SK-N-SH (cell line): ENCODE data around the gene DMRTB1. TPM values are rescaled to one million over a fixed set of nuclear protein-coding genes. Genes with fewer than 3 reads are reported as not detected.

ENCODE experiments used
- CTCF ChIA-PET: fragments of 300-600, 350-600 bp; formaldehyde crosslinking; extraction: SDS; loops from one replicate; lab custom pipeline; 2021; lab: Yijun Ruan, JAX
- POLR2A ChIA-PET: fragments of 350-600 bp; sonication (Branson Sonifier 250); formaldehyde crosslinking; extraction: SDS; loops from one replicate; lab custom pipeline; 2020; ENCODE audit warnings: antibody characterized with exemption, inconsistent platforms; lab: Yijun Ruan, JAX
- DNase-seq: peaks from one replicate; pipeline ENCODE4 v3.0.0; 2012
- H2AFZ ChIP-seq: fragments of 200-600 bp; sonication (generic); 2 replicates; pipeline ENCODE4 v1.8.1; 2016; ENCODE audit warnings: antibody characterized with exemption, mild to moderate bottlenecking, low read depth
- H3F3A ChIP-seq: fragments of 200-600 bp; sonication (generic); replicated peaks from 2 replicates; pipeline ENCODE3; 2016; ENCODE audit warnings: antibody characterized with exemption, mild to moderate bottlenecking; ENCODE audit not compliant: insufficient read depth
- H3K27ac ChIP-seq, 2 experiments: fragments of 200-500 bp in 1 of 2; fragments of 200-600 bp in 1 of 2; sonication (Bioruptor generic) in 1 of 2; sonication (generic), shearing (Covaris generic) in 1 of 2; 2 replicates each; pipeline versions ENCODE4 v1.5.1 to v1.6.1; 2014 to 2016; ENCODE audit warnings: low read depth in 2 of 2, inconsistent platforms in 1 of 2, low read length in 1 of 2, mild to moderate bottlenecking in 1 of 2, mixed read lengths in 1 of 2
- H3K27me3 ChIP-seq: fragments of 200-600 bp; sonication (generic), shearing (Covaris generic); 2 replicates; pipeline ENCODE4 v1.6.1; 2016; ENCODE audit warnings: mixed run types; ENCODE audit not compliant: insufficient read depth
- H3K36me3 ChIP-seq, 2 experiments: fragments of 200-500 bp in 1 of 2; fragments of 200-600 bp in 1 of 2; sonication (Bioruptor generic) in 1 of 2; sonication (generic) in 1 of 2; replicated peaks in 1 of 2; 2 replicates each; pipeline versions ENCODE3 to v1.5.1; 2014 to 2016; ENCODE audit warnings: low read length in 1 of 2, mild to moderate bottlenecking in 1 of 2; ENCODE audit not compliant: insufficient read depth in 2 of 2, control insufficient read depth in 1 of 2
- H3K4me1 ChIP-seq, 2 experiments: fragments of 200-500 bp in 1 of 2; fragments of 200-600 bp in 1 of 2; sonication (Bioruptor generic) in 1 of 2; sonication (generic), shearing (Covaris generic) in 1 of 2; 2 replicates each; pipeline versions ENCODE4 v1.5.1 to v1.6.1; 2014 to 2016; ENCODE audit warnings: low read depth in 1 of 2, low read length in 1 of 2, mixed run types in 1 of 2; ENCODE audit not compliant: insufficient read depth in 2 of 2, control insufficient read depth in 1 of 2
- H3K4me2 ChIP-seq: fragments of 200-600 bp; sonication (generic), shearing (Covaris generic); 2 replicates; pipeline ENCODE4 v1.6.1; 2017; ENCODE audit warnings: mixed run types
- H3K4me3 ChIP-seq, 2 experiments: fragments of 200-500 bp in 1 of 2; fragments of 200-600 bp in 1 of 2; sonication (Bioruptor generic) in 1 of 2; sonication (generic), shearing (Covaris generic) in 1 of 2; 2 replicates each; pipeline versions ENCODE4 v1.5.1 to v1.8.1; 2014 to 2016; ENCODE audit warnings: low read depth in 2 of 2, inconsistent platforms in 1 of 2, low read length in 1 of 2, mild to moderate bottlenecking in 1 of 2, mixed read lengths in 1 of 2, moderate library complexity in 1 of 2
- H3K79me2 ChIP-seq: fragments of 200-600 bp; sonication (generic); 2 replicates; pipeline ENCODE4 v1.8.1; 2017; ENCODE audit warnings: mild to moderate bottlenecking; ENCODE audit not compliant: insufficient read depth
- H3K9ac ChIP-seq: fragments of 200-600 bp; sonication (generic); 2 replicates; pipeline ENCODE4 v1.6.1; 2017; ENCODE audit warnings: mixed run types
- H3K9me2 ChIP-seq: fragments of 200-600 bp; sonication (generic); 2 replicates; pipeline ENCODE4 v1.6.1; 2017; ENCODE audit warnings: mixed run types
- H3K9me3 ChIP-seq: fragments of 200-600 bp; sonication (generic); 2 replicates; pipeline ENCODE4 v1.6.1; 2017; ENCODE audit warnings: mixed run types, mild to moderate bottlenecking, moderate library complexity
- H4K20me1 ChIP-seq: fragments of 200-600 bp; sonication (generic); 2 replicates; pipeline ENCODE4 v1.6.1; 2017; ENCODE audit warnings: mild to moderate bottlenecking, mixed run types; ENCODE audit not compliant: insufficient read depth
- CHD2 ChIP-seq: fragments of 150-350 bp; IDR thresholded peaks from 2 replicates; pipeline ENCODE4 v1.6.1; 2018; ENCODE audit warnings: low read length; ENCODE audit not compliant: partially characterized antibody
- ELF1 ChIP-seq: IDR thresholded peaks from 2 replicates; pipeline ENCODE4 v1.4.0; 2012
- EP300 ChIP-seq, 2 experiments: IDR thresholded peaks; 2 replicates each; pipeline versions ENCODE4 v1.4.0 to v1.6.1; 2012; ENCODE audit warnings: borderline replicate concordance in 1 of 2, low read depth in 1 of 2, low read length in 1 of 2
- FOSL2 ChIP-seq: IDR thresholded peaks from 2 replicates; pipeline ENCODE4 v1.4.0; 2012; ENCODE audit warnings: low read depth, mild to moderate bottlenecking, moderate library complexity, borderline replicate concordance
- FOXJ3 ChIP-seq: sonication (generic); formaldehyde crosslinking; IDR thresholded peaks from 2 replicates; pipeline ENCODE4 v1.5.1; 2020; ENCODE audit warnings: mild to moderate bottlenecking, missing genetic modification reagents
- FOXM1 ChIP-seq: IDR thresholded peaks from 2 replicates; pipeline ENCODE4 v1.4.0; 2012; ENCODE audit warnings: low read depth, mild to moderate bottlenecking
- GATA2 ChIP-seq: sonication (generic); formaldehyde crosslinking; IDR thresholded peaks from 2 replicates; pipeline ENCODE4 v1.5.0; 2020; ENCODE audit warnings: mild to moderate bottlenecking, missing genetic modification reagents
- JUND ChIP-seq: IDR thresholded peaks from 2 replicates; pipeline ENCODE4 v1.4.0; 2012
- NFIC ChIP-seq: IDR thresholded peaks from 2 replicates; pipeline ENCODE4 v1.4.0; 2012; ENCODE audit warnings: borderline replicate concordance
- PBX3 ChIP-seq: IDR thresholded peaks from 2 replicates; pipeline ENCODE4; 2012
- POLR2AphosphoS5 ChIP-seq: IDR thresholded peaks from 2 replicates; pipeline ENCODE4 v1.6.1; 2012; ENCODE audit warnings: low read depth, low read length
- RCOR1 ChIP-seq: fragments of 150-350 bp; IDR thresholded peaks from 2 replicates; pipeline ENCODE4 v1.6.1; 2017; ENCODE audit warnings: antibody characterized with exemption, low read length
- RFX5 ChIP-seq: IDR thresholded peaks from 2 replicates; pipeline ENCODE4 v1.6.1; 2012; ENCODE audit warnings: mild to moderate bottlenecking, improper control_type of control experiment, low read length
- RXRA ChIP-seq: IDR thresholded peaks from 2 replicates; pipeline ENCODE4 v1.4.0; 2012; ENCODE audit warnings: low read depth, mild to moderate bottlenecking, borderline replicate concordance
- SIN3A ChIP-seq: IDR thresholded peaks from 2 replicates; pipeline ENCODE4 v1.6.1; 2012; ENCODE audit warnings: low read depth, mild to moderate bottlenecking, low read length, moderate library complexity, borderline replicate concordance
- SMC3 ChIP-seq: IDR thresholded peaks from 2 replicates; pipeline ENCODE4 v1.6.1; 2012; ENCODE audit warnings: low read depth, low read length, improper control_type of control experiment
- TAF1 ChIP-seq: IDR thresholded peaks from 2 replicates; pipeline ENCODE4 v1.6.1; 2012; ENCODE audit warnings: low read depth, mild to moderate bottlenecking, low read length, moderate library complexity, borderline replicate concordance
- TCF12 ChIP-seq: IDR thresholded peaks from 2 replicates; pipeline ENCODE4 v1.4.0; 2012
- USF2 ChIP-seq: fragments of 150-350 bp; IDR thresholded peaks from 2 replicates; pipeline ENCODE4 v1.6.1; 2017; ENCODE audit warnings: antibody characterized with exemption, low read length, low read depth, borderline replicate concordance
- YY1 ChIP-seq: IDR thresholded peaks from 2 replicates; pipeline ENCODE4 v1.4.0; 2012; ENCODE audit warnings: low read depth, mild to moderate bottlenecking
- WGBS: methylation state at CpG from one replicate; pipeline ENCODE4 v1.1.6; 2017; ENCODE audit warnings: low lambda C conversion rate; 5-methylcytosine and 5-hydroxymethylcytosine counted together
- polyA plus RNA-seq, 3 experiments: library from polyadenylated mRNA; depleted of rRNA; stranded (reverse); fragments of >200 nt; gene quantifications; 2 replicates each; pipeline ENCODE4 v1.2.3, GENCODE V29; 2012
- TF ChIP-seq, protein P1 (sequence below): IDR thresholded peaks from 2 replicates; pipeline ENCODE4 v1.4.0; 2012; ENCODE audit warnings: low read depth
- TF ChIP-seq, protein P2 (sequence below): IDR thresholded peaks from 2 replicates; pipeline ENCODE4 v1.4.0; 2012; ENCODE audit warnings: low read depth, borderline replicate concordance
- TF ChIP-seq, protein P3 (sequence below): fragments of 200-600 bp; sonication (generic); IDR thresholded peaks from 2 replicates; pipeline ENCODE4 v1.6.1; 2017; ENCODE audit warnings: antibody characterized with exemption, mild to moderate bottlenecking, moderate library complexity

The DMRTB1 gene
- polyA plus RNA-seq, 1 of the 3 experiments (the other 2 are of a cell fraction): not detected

DNA sequence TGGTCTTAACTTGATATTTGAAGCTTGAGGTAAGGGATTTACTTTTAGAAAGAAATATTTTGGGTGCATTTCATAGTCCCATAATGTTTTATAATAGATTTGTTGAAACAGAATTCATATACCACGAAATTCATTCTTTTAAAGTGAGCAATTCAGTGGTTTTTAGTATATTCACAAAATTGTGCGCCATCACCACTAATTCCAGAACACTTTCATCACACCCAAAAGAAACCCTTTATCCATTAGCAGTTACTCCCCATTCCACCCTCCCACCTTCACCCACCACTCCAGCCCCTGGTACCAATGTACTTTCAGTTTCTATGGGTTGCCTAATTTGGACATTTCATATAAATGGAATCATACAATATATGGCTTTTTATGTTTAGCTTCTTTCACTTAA lies 38.9 kb upstream of the DMRTB1 start:
- Histone ChIP-seq H3K9ac (no peak overlapping the region), H3K4me2 (no peak overlapping the region), H3K9me2 (no peaks in the 10 kb centered on the region), H3F3A (no peaks in the 10 kb centered on the region), H3K27ac (no peak overlapping the region), H3K9me3 (no peaks in the 10 kb centered on the region), H3K36me3 (no peaks in the 10 kb centered on the region), H3K79me2 (no peaks in the 10 kb centered on the region), H3K4me1 (no peaks in the 10 kb centered on the region; a peak in 1 of 4 replicates), H3K4me3 (no peak overlapping the region), H2AFZ (no peak overlapping the region), H4K20me1 (no peaks in the 10 kb centered on the region), H3K27me3 (no peaks in the 10 kb centered on the region; the same call in 1 of the 2 replicates)
- DNase-seq: no peak
- ChIA-PET POLR2A (no interaction called here), CTCF (interaction anchor here (1.0 to 1.2 kb wide), 2 partner anchors 10 to 16 kb away, joined by 3 read pairs; no protein-coding TSS in a partner anchor)
- no peak for TF ChIP-seq POLR2AphosphoS5
- no peak for TF ChIP-seq TCF12
- TF ChIP-seq GATA2 (CRISPR knock-in tag): no peak
- TF ChIP-seq ELF1: no peak
- TF ChIP-seq SIN3A: no peak
- no peak for TF ChIP-seq USF2
- no peak for TF ChIP-seq FOXJ3 (CRISPR knock-in tag)
- no peak for TF ChIP-seq YY1
- TF ChIP-seq NFIC: no peak
- no peak for TF ChIP-seq FOXM1
- no peak for TF ChIP-seq PBX3
- 56% methylated on average over 2 of the region's 2 CpGs for WGBS

GRCh38 chr1:53421208-53421607 lies 38.0 kb upstream of the DMRTB1 start:
- no peaks in the 10 kb centered on the region; a peak in 1 of 4 replicates for H3K4me1 ChIP-seq
- no peak overlapping the region for H3K4me2 ChIP-seq
- H3K36me3 ChIP-seq: no peaks in the 10 kb centered on the region
- no peak for DNase-seq
- CTCF ChIA-PET: no interaction called here
- H4K20me1 ChIP-seq: no peaks in the 10 kb centered on the region
- no peak overlapping the region for H3K4me3 ChIP-seq
- no peaks in the 10 kb centered on the region for H3K9me2 ChIP-seq
- no peak overlapping the region for H2AFZ ChIP-seq
- H3K27me3 ChIP-seq: no peaks in the 10 kb centered on the region; the same call in 1 of the 2 replicates
- POLR2A ChIA-PET: no interaction called here
- no peaks in the 10 kb centered on the region for H3K79me2 ChIP-seq
- no peaks in the 10 kb centered on the region for H3K9me3 ChIP-seq
- H3K9ac ChIP-seq: no peak overlapping the region
- H3K27ac ChIP-seq: no peak overlapping the region
- no peaks in the 10 kb centered on the region for H3F3A ChIP-seq
- 88% methylated on average over 1 of the region's 1 CpG for WGBS
- no peak for TF ChIP-seq TAF1
- TF ChIP-seq FOXJ3 (CRISPR knock-in tag): no peak
- no peak for TF ChIP-seq YY1
- no peak for TF ChIP-seq FOSL2
- no peak for TF ChIP-seq NFIC
- TF ChIP-seq, protein P1, sequence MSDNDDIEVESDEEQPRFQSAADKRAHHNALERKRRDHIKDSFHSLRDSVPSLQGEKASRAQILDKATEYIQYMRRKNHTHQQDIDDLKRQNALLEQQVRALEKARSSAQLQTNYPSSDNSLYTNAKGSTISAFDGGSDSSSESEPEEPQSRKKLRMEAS: no peak
- TF ChIP-seq RXRA: no peak
- TF ChIP-seq, protein P2, sequence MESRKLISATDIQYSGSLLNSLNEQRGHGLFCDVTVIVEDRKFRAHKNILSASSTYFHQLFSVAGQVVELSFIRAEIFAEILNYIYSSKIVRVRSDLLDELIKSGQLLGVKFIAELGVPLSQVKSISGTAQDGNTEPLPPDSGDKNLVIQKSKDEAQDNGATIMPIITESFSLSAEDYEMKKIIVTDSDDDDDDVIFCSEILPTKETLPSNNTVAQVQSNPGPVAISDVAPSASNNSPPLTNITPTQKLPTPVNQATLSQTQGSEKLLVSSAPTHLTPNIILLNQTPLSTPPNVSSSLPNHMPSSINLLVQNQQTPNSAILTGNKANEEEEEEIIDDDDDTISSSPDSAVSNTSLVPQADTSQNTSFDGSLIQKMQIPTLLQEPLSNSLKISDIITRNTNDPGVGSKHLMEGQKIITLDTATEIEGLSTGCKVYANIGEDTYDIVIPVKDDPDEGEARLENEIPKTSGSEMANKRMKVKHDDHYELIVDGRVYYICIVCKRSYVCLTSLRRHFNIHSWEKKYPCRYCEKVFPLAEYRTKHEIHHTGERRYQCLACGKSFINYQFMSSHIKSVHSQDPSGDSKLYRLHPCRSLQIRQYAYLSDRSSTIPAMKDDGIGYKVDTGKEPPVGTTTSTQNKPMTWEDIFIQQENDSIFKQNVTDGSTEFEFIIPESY: no peak
- TF ChIP-seq CHD2: no peak
- no peak for TF ChIP-seq SMC3
- TF ChIP-seq PBX3: no peak
- TF ChIP-seq EP300 (IDR thresholded peaks at IDR 0.05; ENCODE audit: borderline replicate concordance in 1 of 2, low read depth in 1 of 2, low read length in 1 of 2): no peak
- TF ChIP-seq, protein P3, sequence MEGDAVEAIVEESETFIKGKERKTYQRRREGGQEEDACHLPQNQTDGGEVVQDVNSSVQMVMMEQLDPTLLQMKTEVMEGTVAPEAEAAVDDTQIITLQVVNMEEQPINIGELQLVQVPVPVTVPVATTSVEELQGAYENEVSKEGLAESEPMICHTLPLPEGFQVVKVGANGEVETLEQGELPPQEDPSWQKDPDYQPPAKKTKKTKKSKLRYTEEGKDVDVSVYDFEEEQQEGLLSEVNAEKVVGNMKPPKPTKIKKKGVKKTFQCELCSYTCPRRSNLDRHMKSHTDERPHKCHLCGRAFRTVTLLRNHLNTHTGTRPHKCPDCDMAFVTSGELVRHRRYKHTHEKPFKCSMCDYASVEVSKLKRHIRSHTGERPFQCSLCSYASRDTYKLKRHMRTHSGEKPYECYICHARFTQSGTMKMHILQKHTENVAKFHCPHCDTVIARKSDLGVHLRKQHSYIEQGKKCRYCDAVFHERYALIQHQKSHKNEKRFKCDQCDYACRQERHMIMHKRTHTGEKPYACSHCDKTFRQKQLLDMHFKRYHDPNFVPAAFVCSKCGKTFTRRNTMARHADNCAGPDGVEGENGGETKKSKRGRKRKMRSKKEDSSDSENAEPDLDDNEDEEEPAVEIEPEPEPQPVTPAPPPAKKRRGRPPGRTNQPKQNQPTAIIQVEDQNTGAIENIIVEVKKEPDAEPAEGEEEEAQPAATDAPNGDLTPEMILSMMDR: no peak
- no peak for TF ChIP-seq POLR2AphosphoS5
- TF ChIP-seq RFX5: no peak
- no peak for TF ChIP-seq RCOR1
- TF ChIP-seq JUND: no peak
- TF ChIP-seq ELF1: no peak
